ENCODE measurements around the gene MAP1A.

GRCh38 chr15:43517354-43518196, at the start of gene MAP1A:
- TF ChIP-seq EZH2phosphoT487 (IDR thresholded peaks at IDR 0.05) (no peak), CTCF (IDR thresholded peaks at IDR 0.05) (no peak), EZH2 (IDR thresholded peaks at IDR 0.05) (no peak)

All from neural progenitor cell (in vitro differentiated cells).